HepG2 (cell line): ENCODE measurements around the gene CTSZ. TPM values are rescaled to one million over a fixed set of nuclear protein-coding genes. Genes with fewer than 3 reads are reported as not detected.

ENCODE experiments used
- ATAC-seq: fragments of 200-7000 bp; cut with Tn5 transposase; 3 replicates; pipeline ENCODE4 v1.9.1; 2020; ENCODE audit warnings: mild to moderate bottlenecking, moderate library complexity
- BruUV-seq: library from RNA; stranded (reverse); fragments of 400-500 nt; replicated peaks from 2 replicates; lab custom pipeline; 2021; lab: Mats Ljungman, UMichigan
- CTCF ChIA-PET: fragments of 300-600 bp; formaldehyde crosslinking; extraction: SDS; loops from one replicate; lab custom pipeline; 2021; ENCODE audit warnings: low total read pairs, inconsistent platforms, low intra/inter-chr PET ratio; lab: Yijun Ruan, JAX
- POLR2A ChIA-PET: fragments of 350-600 bp; sonication (Branson Sonifier 250); formaldehyde crosslinking; loops from one replicate; lab custom pipeline; 2020; ENCODE audit warnings: antibody characterized with exemption, inconsistent platforms; lab: Yijun Ruan, JAX
- DNase-seq: peaks from one replicate; pipeline ENCODE4 v3.0.0-alpha.2; 2015; ENCODE audit warnings: low spot score
- FAIRE-seq: peaks from 3 replicates; lab custom pipeline; 2011; peaks lifted over from hg19 to GRCh38; lab: Jason Lieb, UNC
- H2AFZ ChIP-seq: one replicate; pipeline ENCODE4 v1.6.1; 2011; ENCODE audit warnings: low read length, inconsistent platforms
- H3K27ac ChIP-seq: fragments of 300-600 bp; 3 replicates; pipeline ENCODE4 v1.8.0; 2011; ENCODE audit warnings: mixed run types, mild to moderate bottlenecking, mixed read lengths, low read length, inconsistent platforms; ENCODE audit not compliant: insufficient read depth; ENCODE audit errors: extremely low read length
- H3K27me3 ChIP-seq, 2 experiments: fragments of 200-600 bp in 1 of 2; 2 replicates in 1 of 2; 3 replicates in 1 of 2; pipeline versions ENCODE4 v1.6.0 to v1.8.0; 2011; ENCODE audit warnings: low read length in 2 of 2, mild to moderate bottlenecking in 2 of 2, moderate library complexity in 2 of 2, inconsistent platforms in 1 of 2; ENCODE audit not compliant: insufficient read depth in 2 of 2, control insufficient read depth in 1 of 2
- H3K36me3 ChIP-seq, 2 experiments: fragments of 200-600 bp in 1 of 2; replicated peaks in 1 of 2; 2 replicates in 1 of 2; 3 replicates in 1 of 2; pipeline versions ENCODE4 v1.5.1 to v1.8.0; 2011; ENCODE audit warnings: low read length in 2 of 2, inconsistent platforms in 1 of 2; ENCODE audit not compliant: insufficient read depth in 2 of 2, control insufficient read depth in 1 of 2
- H3K4me1 ChIP-seq: 2 replicates; pipeline ENCODE4 v1.5.1; 2012; ENCODE audit warnings: low read length, inconsistent platforms; ENCODE audit not compliant: insufficient read depth
- H3K4me2 ChIP-seq: 2 replicates; pipeline ENCODE4 v1.6.0; 2011; ENCODE audit warnings: low read depth, low read length, inconsistent platforms
- H3K4me3 ChIP-seq, 3 experiments: fragments of 200-600 bp in 1 of 3; sonication (generic), shearing (Covaris generic) in 1 of 3; replicated peaks in 1 of 3; 2 replicates each; pipeline ENCODE4 v1.5.1; 2011 to 2016; ENCODE audit warnings: low read length in 3 of 3, inconsistent platforms in 2 of 3, low read depth in 2 of 3, mild to moderate bottlenecking in 2 of 3, control low read depth in 1 of 3, mixed read lengths in 1 of 3; ENCODE audit not compliant: insufficient read depth in 1 of 3
- H3K79me2 ChIP-seq: one replicate; pipeline ENCODE4 v1.6.1; 2011; ENCODE audit warnings: low read length, inconsistent platforms; ENCODE audit not compliant: insufficient read depth
- H3K9ac ChIP-seq: 2 replicates; pipeline ENCODE4 v1.6.0; 2011; ENCODE audit warnings: mild to moderate bottlenecking, low read depth, low read length, inconsistent platforms; ENCODE audit not compliant: insufficient read depth
- H3K9me3 ChIP-seq: 2 replicates; pipeline ENCODE4 v1.5.1; 2012; ENCODE audit warnings: mild to moderate bottlenecking, low read length
- H4K20me1 ChIP-seq: 2 replicates; pipeline ENCODE4 v1.6.0; 2011; ENCODE audit warnings: inconsistent platforms, mild to moderate bottlenecking, low read length, moderate library complexity; ENCODE audit not compliant: insufficient read depth
- ATAD3A ChIP-seq: sonication (generic); formaldehyde crosslinking; IDR thresholded peaks from 2 replicates; pipeline ENCODE4 v1.4.0; 2020; ENCODE audit warnings: missing genetic modification reagents
- KLF13 ChIP-seq: sonication (generic); formaldehyde crosslinking; IDR thresholded peaks from 2 replicates; pipeline ENCODE4 v1.4.0; 2020; ENCODE audit warnings: mild to moderate bottlenecking, missing genetic modification reagents
- PAWR ChIP-seq: sonication (generic); formaldehyde crosslinking; IDR thresholded peaks from 2 replicates; pipeline ENCODE4 v1.4.0; 2020; ENCODE audit warnings: missing genetic modification reagents, mild to moderate bottlenecking, borderline replicate concordance
- RBFOX2 ChIP-seq: fragments of 200-400 bp; formaldehyde crosslinking; IDR thresholded peaks from 2 replicates; pipeline ENCODE4 v1.6.1; 2017; ENCODE audit warnings: low read depth, mild to moderate bottlenecking, low read length
- REXO4 ChIP-seq: sonication (generic); formaldehyde crosslinking; IDR thresholded peaks from 2 replicates; pipeline ENCODE4 v1.8.0; 2022; ENCODE audit warnings: missing genetic modification reagents, mild to moderate bottlenecking, borderline replicate concordance
- SP2 ChIP-seq: sonication (generic); formaldehyde crosslinking; IDR thresholded peaks from 2 replicates; pipeline ENCODE4 v1.5.1; 2020; ENCODE audit warnings: mild to moderate bottlenecking, missing genetic modification reagents
- TAF15 ChIP-seq: fragments of 200-400 bp; formaldehyde crosslinking; IDR thresholded peaks from one replicate; pipeline ENCODE4 v1.6.1; 2018; ENCODE audit warnings: mild to moderate bottlenecking, low read depth, low read length; ENCODE audit not compliant: poor library complexity, severe bottlenecking
- ZNF260 ChIP-seq: sonication (generic); formaldehyde crosslinking; IDR thresholded peaks from 2 replicates; pipeline ENCODE4 v1.4.0; 2020; ENCODE audit warnings: missing genetic modification reagents, low read depth, mild to moderate bottlenecking, borderline replicate concordance
- ZNF282 ChIP-seq: fragments of 450-650 bp; IDR thresholded peaks from 2 replicates; pipeline ENCODE4 v1.6.1; 2018; ENCODE audit not compliant: partially characterized antibody
- ZNF33B ChIP-seq: sonication (generic); formaldehyde crosslinking; IDR thresholded peaks from 2 replicates; pipeline ENCODE4 v1.5.1; 2020; ENCODE audit warnings: mild to moderate bottlenecking, missing genetic modification reagents
- ZNF44 ChIP-seq: sonication (generic); formaldehyde crosslinking; IDR thresholded peaks from 2 replicates; pipeline ENCODE4 v1.5.1; 2020; ENCODE audit warnings: mild to moderate bottlenecking, missing genetic modification reagents
- ZNF780A ChIP-seq: sonication (generic); formaldehyde crosslinking; IDR thresholded peaks from 2 replicates; pipeline ENCODE4 v1.8.0; 2022; ENCODE audit warnings: mild to moderate bottlenecking, missing genetic modification reagents, moderate library complexity
- ZSCAN9 ChIP-seq: IDR thresholded peaks from 2 replicates; pipeline ENCODE4 v1.6.1; 2016; ENCODE audit warnings: borderline replicate concordance
- WGBS: methylation state at CpG from one replicate; pipeline ENCODE4 v1.1.6; 2017; ENCODE audit warnings: low lambda C conversion rate; 5-methylcytosine and 5-hydroxymethylcytosine counted together
- in situ Hi-C: cut with HindIII; loops from 2 replicates; pipeline ENCODE4 v1.10.0; 2017; ENCODE audit warnings: low pct_unique_long_range_greater_than_20kb; ENCODE audit not compliant: extremely low pct_ligation_motif_present
- intact Hi-C: fragments of 100-400 bp; cut with micrococcal nuclease; formaldehyde crosslinking; loops from one replicate; pipeline ENCODE4 v1.10.0; 2022; ENCODE audit not compliant: unreplicated experiment
- polyA plus RNA-seq, 8 experiments: library from polyadenylated mRNA; depleted of rRNA in 3 of 8; stranded (reverse) in 7 of 8; unstranded in 1 of 8; fragments of >200 nt; fragmentation: Illumina TruSeq in 4 of 8; extraction: Trizol in 4 of 8; gene quantifications; 2 replicates each; pipeline versions ENCODE4 v1.2.1 to v1.2.3, GENCODE V29; 2011 to 2016; ENCODE audit warnings: low read depth in 4 of 8, missing spikeins in 1 of 8, mixed read lengths in 1 of 8; ENCODE audit not compliant: insufficient read depth in 1 of 8
- total RNA-seq, 5 experiments: library from RNA; depleted of rRNA; stranded (reverse); fragments of >200 nt; fragmentation: Illumina TruSeq; extraction: Trizol; gene quantifications; 2 replicates each; pipeline ENCODE4 v1.2.3, GENCODE V29; 2016; ENCODE audit warnings: low read depth in 1 of 5
- TF ChIP-seq, protein P1 (sequence below): sonication (generic); formaldehyde crosslinking; IDR thresholded peaks from 2 replicates; pipeline ENCODE4 v1.8.0; 2022; ENCODE audit warnings: missing genetic modification reagents, mild to moderate bottlenecking, moderate library complexity, borderline replicate concordance
- TF ChIP-seq, protein P2 (sequence below): sonication (generic); formaldehyde crosslinking; IDR thresholded peaks from 2 replicates; pipeline ENCODE4 v1.5.0; 2020; ENCODE audit warnings: missing genetic modification reagents
- TF ChIP-seq, protein P3 (sequence below): sonication (generic); formaldehyde crosslinking; IDR thresholded peaks from 2 replicates; pipeline ENCODE4 v1.5.0; 2020; ENCODE audit warnings: mild to moderate bottlenecking, missing genetic modification reagents

Gene CTSZ
- total and polyA plus RNA-seq, 2 of the 13 experiments (the other 11 are each of a cell fraction or from before 2014, with no cell fraction given) = 0.33 TPM; not detected in 1

DNA sequence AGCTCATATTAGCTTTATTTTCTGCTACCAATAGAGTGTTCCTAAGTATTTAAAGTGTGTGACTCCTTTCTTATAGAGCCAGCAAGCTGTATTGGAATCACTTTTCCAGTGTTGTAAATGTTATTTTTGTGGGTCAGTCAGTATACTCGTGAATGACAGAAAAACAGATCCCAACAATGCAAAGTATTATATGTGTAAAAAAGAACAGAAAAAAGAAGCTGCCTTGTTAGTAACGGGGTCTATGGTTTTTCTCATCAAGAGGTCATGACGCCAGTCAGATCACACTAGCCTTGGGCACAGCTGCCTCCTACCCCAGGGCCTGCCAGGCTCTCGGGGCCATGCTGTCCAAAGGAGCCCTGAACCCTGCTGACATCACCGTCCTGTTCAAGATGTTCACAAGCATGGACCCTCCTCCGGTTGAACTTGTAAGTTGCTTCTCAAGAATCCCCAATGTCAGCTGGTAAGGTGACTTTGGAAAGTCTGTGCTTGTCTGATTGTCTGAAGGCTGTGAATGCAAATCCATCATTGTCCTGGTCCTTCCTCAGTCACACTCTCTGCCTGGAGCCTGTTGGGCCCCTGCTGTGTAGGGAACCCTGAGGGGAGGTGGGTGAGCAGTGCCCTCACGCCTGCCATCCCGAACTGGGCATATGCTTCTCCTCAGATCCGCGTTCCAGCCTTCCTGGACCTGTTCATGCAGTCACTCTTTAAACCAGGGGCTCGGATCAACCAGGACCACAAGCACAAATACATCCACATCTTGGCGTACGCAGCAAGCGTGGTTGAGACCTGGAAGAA lies 16.2 kb downstream of the CTSZ start (continued):
- TF ChIP-seq, protein P1, sequence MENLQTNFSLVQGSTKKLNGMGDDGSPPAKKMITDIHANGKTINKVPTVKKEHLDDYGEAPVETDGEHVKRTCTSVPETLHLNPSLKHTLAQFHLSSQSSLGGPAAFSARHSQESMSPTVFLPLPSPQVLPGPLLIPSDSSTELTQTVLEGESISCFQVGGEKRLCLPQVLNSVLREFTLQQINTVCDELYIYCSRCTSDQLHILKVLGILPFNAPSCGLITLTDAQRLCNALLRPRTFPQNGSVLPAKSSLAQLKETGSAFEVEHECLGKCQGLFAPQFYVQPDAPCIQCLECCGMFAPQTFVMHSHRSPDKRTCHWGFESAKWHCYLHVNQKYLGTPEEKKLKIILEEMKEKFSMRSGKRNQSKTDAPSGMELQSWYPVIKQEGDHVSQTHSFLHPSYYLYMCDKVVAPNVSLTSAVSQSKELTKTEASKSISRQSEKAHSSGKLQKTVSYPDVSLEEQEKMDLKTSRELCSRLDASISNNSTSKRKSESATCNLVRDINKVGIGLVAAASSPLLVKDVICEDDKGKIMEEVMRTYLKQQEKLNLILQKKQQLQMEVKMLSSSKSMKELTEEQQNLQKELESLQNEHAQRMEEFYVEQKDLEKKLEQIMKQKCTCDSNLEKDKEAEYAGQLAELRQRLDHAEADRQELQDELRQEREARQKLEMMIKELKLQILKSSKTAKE = no peak
- TF ChIP-seq RBFOX2 (0 out of 2 replicates have a peak, but pooled peaks have one; percentile 28), ZNF33B (CRISPR knock-in tag) (no peak), ZNF780A (CRISPR knock-in tag) (no peak), PAWR (CRISPR knock-in tag) (no peak), ZSCAN9 (no peak)
- TF ChIP-seq, protein P2, sequence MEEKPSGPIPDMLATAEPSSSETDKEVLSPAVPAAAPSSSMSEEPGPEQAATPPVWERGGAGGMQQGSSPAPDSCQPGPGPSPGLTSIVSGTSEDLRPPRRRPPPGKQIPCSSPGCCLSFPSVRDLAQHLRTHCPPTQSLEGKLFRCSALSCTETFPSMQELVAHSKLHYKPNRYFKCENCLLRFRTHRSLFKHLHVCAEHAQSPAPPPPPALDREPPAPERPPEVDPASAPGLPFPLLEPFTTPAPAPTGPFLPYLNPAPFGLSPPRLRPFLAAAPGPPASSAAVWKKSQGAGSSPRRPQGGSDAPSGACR (CRISPR knock-in tag) = no peak

DNA sequence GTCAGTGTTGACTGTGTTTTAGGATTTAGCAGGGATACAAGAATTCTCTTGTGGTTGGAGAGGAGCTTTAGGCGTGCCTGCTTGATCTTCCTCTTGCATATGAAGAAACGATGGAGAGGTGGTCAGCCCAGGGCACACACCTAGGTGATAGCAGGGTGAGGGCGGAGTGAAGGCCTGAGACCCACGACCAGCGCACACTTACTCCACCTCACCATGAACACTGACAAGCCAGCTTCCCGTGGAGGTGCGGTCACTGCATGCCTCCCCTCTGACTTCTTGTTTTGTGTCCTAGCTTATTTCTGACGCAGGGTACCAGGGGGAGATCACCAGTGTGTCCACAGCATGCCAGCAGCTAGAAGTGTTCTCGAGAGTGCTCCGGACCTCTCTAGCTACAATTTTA lies 17.9 kb downstream of the CTSZ start:
- no peak for ATAC-seq
- DNase-seq = no peak
- H3K4me2 ChIP-seq = no peak overlapping the region
- BruUV-seq = TSS peak; percentile 8
- ChIA-PET POLR2A (no interaction called here), CTCF (no interaction called here)
- no peak overlapping the region for H3K27ac ChIP-seq
- intact Hi-C loops (no loop called here), in situ Hi-C loops (no loop called here)
- no peak overlapping the region for H2AFZ ChIP-seq
- WGBS = 97% methylated on average over 10 of the region's 10 CpGs
- H3K27me3 ChIP-seq = no peaks in the 10 kb centered on the region
- peaks cover 69% of the 10 kb centered on the region for H3K4me1 ChIP-seq
- peaks cover 22% of the 10 kb centered on the region for H3K79me2 ChIP-seq
- no peak overlapping the region for H3K4me3 ChIP-seq
- no peaks in the 10 kb centered on the region for H3K9me3 ChIP-seq
- no peak for FAIRE-seq
- H4K20me1 ChIP-seq = peaks cover 16% of the 10 kb centered on the region
- no peak overlapping the region for H3K9ac ChIP-seq
- peaks cover 60 to 89% of the 10 kb centered on the region in 2 experiments for H3K36me3 ChIP-seq
- TF ChIP-seq SP2 (CRISPR knock-in tag) (no peak), ZNF44 (CRISPR knock-in tag) (no peak), ATAD3A (no peak), REXO4 (CRISPR knock-in tag) (no peak), ZNF282 (no peak), KLF13 (CRISPR knock-in tag) (no peak), TAF15 (no peak), ZNF260 (CRISPR knock-in tag) (no peak)
- TF ChIP-seq, protein P3, sequence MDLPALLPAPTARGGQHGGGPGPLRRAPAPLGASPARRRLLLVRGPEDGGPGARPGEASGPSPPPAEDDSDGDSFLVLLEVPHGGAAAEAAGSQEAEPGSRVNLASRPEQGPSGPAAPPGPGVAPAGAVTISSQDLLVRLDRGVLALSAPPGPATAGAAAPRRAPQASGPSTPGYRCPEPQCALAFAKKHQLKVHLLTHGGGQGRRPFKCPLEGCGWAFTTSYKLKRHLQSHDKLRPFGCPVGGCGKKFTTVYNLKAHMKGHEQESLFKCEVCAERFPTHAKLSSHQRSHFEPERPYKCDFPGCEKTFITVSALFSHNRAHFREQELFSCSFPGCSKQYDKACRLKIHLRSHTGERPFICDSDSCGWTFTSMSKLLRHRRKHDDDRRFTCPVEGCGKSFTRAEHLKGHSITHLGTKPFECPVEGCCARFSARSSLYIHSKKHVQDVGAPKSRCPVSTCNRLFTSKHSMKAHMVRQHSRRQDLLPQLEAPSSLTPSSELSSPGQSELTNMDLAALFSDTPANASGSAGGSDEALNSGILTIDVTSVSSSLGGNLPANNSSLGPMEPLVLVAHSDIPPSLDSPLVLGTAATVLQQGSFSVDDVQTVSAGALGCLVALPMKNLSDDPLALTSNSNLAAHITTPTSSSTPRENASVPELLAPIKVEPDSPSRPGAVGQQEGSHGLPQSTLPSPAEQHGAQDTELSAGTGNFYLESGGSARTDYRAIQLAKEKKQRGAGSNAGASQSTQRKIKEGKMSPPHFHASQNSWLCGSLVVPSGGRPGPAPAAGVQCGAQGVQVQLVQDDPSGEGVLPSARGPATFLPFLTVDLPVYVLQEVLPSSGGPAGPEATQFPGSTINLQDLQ (CRISPR knock-in tag) = no peak
